ENCODE measurements around the gene SLC17A5.

Gene SLC17A5

GRCh38 chr6:73669005-73669404 lies 15.2 kb upstream of the SLC17A5 start:
- Histone ChIP-seq H3K9me3 (replicated peaks in 1 of 11) (no peaks in the 10 kb centered on the region), H4K20me1 (no peaks in the 10 kb centered on the region), H3K4me1 (peaks cover 7 to 24% (median 11%) of the 10 kb centered on the region in 10 experiments; a peak in 19 of 20 replicates), H3K4me3 (no peak overlapping the region), H3K27me3 (no peaks in the 10 kb centered on the region), H3K4me2 (no peak overlapping the region), H3K9ac (no peak overlapping the region), H3K36me3 (no peaks in the 10 kb centered on the region), H3K27ac (no peak overlapping the region)
- TF ChIP-seq Cebpa-rat (IDR thresholded peaks at IDR 0.05): no peak

- H3K4me3 ChIP-seq: no peak overlapping the region
- H3K36me3 ChIP-seq: no peaks in the 10 kb centered on the region
- no peaks in the 10 kb centered on the region for H3K27me3 ChIP-seq
- no peaks in the 10 kb centered on the region for H3K9me3 ChIP-seq (replicated peaks in 1 of 11)
- H3K4me2 ChIP-seq: no peak overlapping the region
- no peak overlapping the region for H3K27ac ChIP-seq
- no peak overlapping the region for H3K9ac ChIP-seq
- H4K20me1 ChIP-seq: no peaks in the 10 kb centered on the region
- H3K4me1 ChIP-seq: peaks cover 4 to 23% (median 8%) of the 10 kb centered on the region in 10 experiments; a peak in 18 of 20 replicates
- TF ChIP-seq Cebpa-rat (IDR thresholded peaks at IDR 0.05): no peak
Measured at GRCh38 chr6:73667798-73668197, 14.0 kb upstream of the SLC17A5 start.

GRCh38 chr6:73666393-73666792 lies 12.6 kb upstream of the SLC17A5 start:
- H4K20me1 ChIP-seq: no peaks in the 10 kb centered on the region
- H3K36me3 ChIP-seq: no peaks in the 10 kb centered on the region
- H3K9ac ChIP-seq: no peak overlapping the region
- peaks cover 0 to 17% (median 3%) of the 10 kb centered on the region in 10 experiments; a peak in 6 of 20 replicates for H3K4me1 ChIP-seq
- H3K4me2 ChIP-seq: no peak overlapping the region
- no peaks in the 10 kb centered on the region for H3K27me3 ChIP-seq
- H3K27ac ChIP-seq: no peak overlapping the region
- TF ChIP-seq Cebpa-rat (IDR thresholded peaks at IDR 0.05): no peak
- no peak overlapping the region for H3K4me3 ChIP-seq
- H3K9me3 ChIP-seq (replicated peaks in 1 of 11): no peaks in the 10 kb centered on the region

GRCh38 chr6:73665686-73666319 lies 12.0 kb upstream of the SLC17A5 start:
- no peaks in the 10 kb centered on the region for H4K20me1 ChIP-seq
- no peak overlapping the region for H3K4me3 ChIP-seq
- H3K9me3 ChIP-seq (replicated peaks in 1 of 11): peaks cover 0 to 4% (median 0%) of the 10 kb centered on the region in 11 experiments; a peak in 1 of 22 replicates
- H3K27me3 ChIP-seq: no peaks in the 10 kb centered on the region
- H3K4me2 ChIP-seq: peak overlapping the region in 1 of 11 experiments; percentile 6; a peak in 1 of 22 replicates
- H3K4me1 ChIP-seq: peaks cover 0 to 17% (median 3%) of the 10 kb centered on the region in 10 experiments; a peak in 6 of 20 replicates
- H3K27ac ChIP-seq: no peak overlapping the region
- no peaks in the 10 kb centered on the region for H3K36me3 ChIP-seq
- TF ChIP-seq Cebpa-rat (IDR thresholded peaks at IDR 0.05): no peak
- H3K9ac ChIP-seq: no peak overlapping the region

- H3K27ac ChIP-seq: no peak overlapping the region
- TF ChIP-seq Cebpa-rat (IDR thresholded peaks at IDR 0.05): no peak
Measured at GRCh38 chr6:73664701-73665100, 10.9 kb upstream of the SLC17A5 start.

GRCh38 chr6:73657201-73657600 lies 3.4 kb upstream of the SLC17A5 start:
- H4K20me1 ChIP-seq: peaks cover 0 to 2% (median 0%) of the 10 kb centered on the region in 11 experiments; a peak in 3 of 22 replicates
- no peak for TF ChIP-seq Cebpa-rat (IDR thresholded peaks at IDR 0.05)
- H3K27me3 ChIP-seq: no peaks in the 10 kb centered on the region
- H3K36me3 ChIP-seq: no peaks in the 10 kb centered on the region
- H3K4me3 ChIP-seq: no peak overlapping the region
- H3K4me2 ChIP-seq: no peak overlapping the region
- no peak overlapping the region for H3K9ac ChIP-seq
- peaks cover 12 to 23% (median 14%) of the 10 kb centered on the region in 10 experiments; a peak in 19 of 20 replicates for H3K4me1 ChIP-seq
- peaks cover 0 to 5% (median 0%) of the 10 kb centered on the region in 11 experiments; a peak in 2 of 22 replicates for H3K9me3 ChIP-seq (replicated peaks in 1 of 11)
- no peak overlapping the region for H3K27ac ChIP-seq

More at GRCh38 chr6:73664701-73665100, 10.9 kb upstream of the SLC17A5 start:
- Histone ChIP-seq H4K20me1 (no peaks in the 10 kb centered on the region), H3K4me1 (peaks cover 0 to 17% (median 3%) of the 10 kb centered on the region in 10 experiments; a peak in 6 of 20 replicates), H3K36me3 (no peaks in the 10 kb centered on the region), H3K9me3 (replicated peaks in 1 of 11) (peaks cover 0 to 5% (median 0%) of the 10 kb centered on the region in 11 experiments; a peak in 1 of 22 replicates), H3K4me2 (peak overlapping the region in 2 of 11 experiments; percentile 7 to 22; a peak in 1 of 22 replicates), H3K9ac (no peak overlapping the region), H3K4me3 (no peak overlapping the region), H3K27me3 (no peaks in the 10 kb centered on the region)

- H3K9ac ChIP-seq: no peak overlapping the region
- no peak overlapping the region for H3K4me2 ChIP-seq
- H3K4me1 ChIP-seq: peaks cover 12 to 29% (median 19%) of the 10 kb centered on the region in 10 experiments; a peak in 19 of 20 replicates
- H3K4me3 ChIP-seq: no peak overlapping the region
- H3K9me3 ChIP-seq (replicated peaks in 1 of 11): peaks cover 0 to 5% (median 0%) of the 10 kb centered on the region in 11 experiments; a peak in 2 of 22 replicates
- no peak for TF ChIP-seq Cebpa-rat (IDR thresholded peaks at IDR 0.05)
- H3K27ac ChIP-seq: no peak overlapping the region
- H3K27me3 ChIP-seq: no peaks in the 10 kb centered on the region
- peaks cover 0 to 8% (median 0%) of the 10 kb centered on the region in 11 experiments; a peak in 3 of 22 replicates for H4K20me1 ChIP-seq
- H3K36me3 ChIP-seq: no peaks in the 10 kb centered on the region
Measured at GRCh38 chr6:73656531-73657145, 2.8 kb upstream of the SLC17A5 start.

GRCh38 chr6:73655341-73655917 lies 1.6 kb upstream of the SLC17A5 start:
- H3K4me1 ChIP-seq: peaks cover 12 to 29% (median 19%) of the 10 kb centered on the region in 10 experiments; a peak in 19 of 20 replicates
- no peaks in the 10 kb centered on the region for H3K27me3 ChIP-seq
- H3K4me2 ChIP-seq: peak overlapping the region; percentile 72 to 93 (median 89)
- peaks cover 0 to 7% (median 0%) of the 10 kb centered on the region in 11 experiments; a peak in 4 of 22 replicates for H3K36me3 ChIP-seq
- TF ChIP-seq Cebpa-rat (IDR thresholded peaks at IDR 0.05): no peak
- peak overlapping the region; percentile 82 to 99 (median 94); a peak in 20 of 22 replicates for H3K27ac ChIP-seq
- H3K9me3 ChIP-seq (replicated peaks in 1 of 11): no peaks in the 10 kb centered on the region; a peak in 1 of 22 replicates
- H3K4me3 ChIP-seq: peak overlapping the region; percentile 91 to 100 (median 99); a peak in 19 of 20 replicates
- H4K20me1 ChIP-seq: peaks cover 0 to 18% (median 0%) of the 10 kb centered on the region in 11 experiments; a peak in 3 of 22 replicates
- H3K9ac ChIP-seq: peak overlapping the region; percentile 87 to 99 (median 96); a peak in 20 of 22 replicates

Data from BLaER1 treated with 17β-estradiol and CSF1 and Interleukin-3, amounts not matched to agents 10 nM and 100 nM (cell line).